ENCODE measurements around the gene TMEM161B.

The TMEM161B gene

DNA sequence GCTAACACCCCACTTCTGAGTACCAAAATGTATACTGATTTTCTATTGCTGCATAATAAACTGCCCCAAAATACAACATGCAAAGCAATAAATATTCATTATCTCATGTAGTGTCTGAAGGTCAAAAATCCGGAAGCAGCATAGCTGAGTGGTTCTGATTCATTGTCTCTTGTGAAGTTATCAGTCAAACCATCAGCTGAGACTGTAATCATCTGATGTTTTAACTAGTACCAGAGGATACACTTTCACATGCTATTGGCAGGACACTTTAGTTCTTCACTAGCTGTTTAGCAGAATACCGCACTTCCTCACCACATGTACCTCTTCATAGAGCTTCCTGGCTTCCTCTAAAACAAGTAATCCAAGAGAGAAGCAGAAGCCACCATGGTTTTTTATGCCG lies 12.7 kb upstream of the TMEM161B start:
- H3K27ac ChIP-seq (replicated peaks), result no peak overlapping the region
- no peak for DNase-seq (ENCODE audit: low read depth in 1 of 2, low spot score in 1 of 2)
- no peaks in the 10 kb centered on the region for H3K27me3 ChIP-seq (ENCODE audit: insufficient read depth, poor library complexity, severe bottlenecking)
- no peak overlapping the region for H3K4me3 ChIP-seq (replicated peaks; ENCODE audit: insufficient read depth, low read length)
- TF ChIP-seq POLR2AphosphoS5 (IDR thresholded peaks at IDR 0.05; ENCODE audit: low read depth) (no peak), SPI1 (IDR thresholded peaks at IDR 0.05; ENCODE audit: borderline replicate concordance, low read depth) (no peak), GABPA (IDR thresholded peaks at IDR 0.05; ENCODE audit: low read depth) (no peak)
- TF ChIP-seq, protein P1, sequence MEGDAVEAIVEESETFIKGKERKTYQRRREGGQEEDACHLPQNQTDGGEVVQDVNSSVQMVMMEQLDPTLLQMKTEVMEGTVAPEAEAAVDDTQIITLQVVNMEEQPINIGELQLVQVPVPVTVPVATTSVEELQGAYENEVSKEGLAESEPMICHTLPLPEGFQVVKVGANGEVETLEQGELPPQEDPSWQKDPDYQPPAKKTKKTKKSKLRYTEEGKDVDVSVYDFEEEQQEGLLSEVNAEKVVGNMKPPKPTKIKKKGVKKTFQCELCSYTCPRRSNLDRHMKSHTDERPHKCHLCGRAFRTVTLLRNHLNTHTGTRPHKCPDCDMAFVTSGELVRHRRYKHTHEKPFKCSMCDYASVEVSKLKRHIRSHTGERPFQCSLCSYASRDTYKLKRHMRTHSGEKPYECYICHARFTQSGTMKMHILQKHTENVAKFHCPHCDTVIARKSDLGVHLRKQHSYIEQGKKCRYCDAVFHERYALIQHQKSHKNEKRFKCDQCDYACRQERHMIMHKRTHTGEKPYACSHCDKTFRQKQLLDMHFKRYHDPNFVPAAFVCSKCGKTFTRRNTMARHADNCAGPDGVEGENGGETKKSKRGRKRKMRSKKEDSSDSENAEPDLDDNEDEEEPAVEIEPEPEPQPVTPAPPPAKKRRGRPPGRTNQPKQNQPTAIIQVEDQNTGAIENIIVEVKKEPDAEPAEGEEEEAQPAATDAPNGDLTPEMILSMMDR (IDR thresholded peaks at IDR 0.05; ENCODE audit: insufficient read depth, low read length), result no peak
- TF ChIP-seq, protein P2, sequence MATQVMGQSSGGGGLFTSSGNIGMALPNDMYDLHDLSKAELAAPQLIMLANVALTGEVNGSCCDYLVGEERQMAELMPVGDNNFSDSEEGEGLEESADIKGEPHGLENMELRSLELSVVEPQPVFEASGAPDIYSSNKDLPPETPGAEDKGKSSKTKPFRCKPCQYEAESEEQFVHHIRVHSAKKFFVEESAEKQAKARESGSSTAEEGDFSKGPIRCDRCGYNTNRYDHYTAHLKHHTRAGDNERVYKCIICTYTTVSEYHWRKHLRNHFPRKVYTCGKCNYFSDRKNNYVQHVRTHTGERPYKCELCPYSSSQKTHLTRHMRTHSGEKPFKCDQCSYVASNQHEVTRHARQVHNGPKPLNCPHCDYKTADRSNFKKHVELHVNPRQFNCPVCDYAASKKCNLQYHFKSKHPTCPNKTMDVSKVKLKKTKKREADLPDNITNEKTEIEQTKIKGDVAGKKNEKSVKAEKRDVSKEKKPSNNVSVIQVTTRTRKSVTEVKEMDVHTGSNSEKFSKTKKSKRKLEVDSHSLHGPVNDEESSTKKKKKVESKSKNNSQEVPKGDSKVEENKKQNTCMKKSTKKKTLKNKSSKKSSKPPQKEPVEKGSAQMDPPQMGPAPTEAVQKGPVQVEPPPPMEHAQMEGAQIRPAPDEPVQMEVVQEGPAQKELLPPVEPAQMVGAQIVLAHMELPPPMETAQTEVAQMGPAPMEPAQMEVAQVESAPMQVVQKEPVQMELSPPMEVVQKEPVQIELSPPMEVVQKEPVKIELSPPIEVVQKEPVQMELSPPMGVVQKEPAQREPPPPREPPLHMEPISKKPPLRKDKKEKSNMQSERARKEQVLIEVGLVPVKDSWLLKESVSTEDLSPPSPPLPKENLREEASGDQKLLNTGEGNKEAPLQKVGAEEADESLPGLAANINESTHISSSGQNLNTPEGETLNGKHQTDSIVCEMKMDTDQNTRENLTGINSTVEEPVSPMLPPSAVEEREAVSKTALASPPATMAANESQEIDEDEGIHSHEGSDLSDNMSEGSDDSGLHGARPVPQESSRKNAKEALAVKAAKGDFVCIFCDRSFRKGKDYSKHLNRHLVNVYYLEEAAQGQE (IDR thresholded peaks at IDR 0.05; ENCODE audit: insufficient replicate concordance, low read depth), result no peak

DNA sequence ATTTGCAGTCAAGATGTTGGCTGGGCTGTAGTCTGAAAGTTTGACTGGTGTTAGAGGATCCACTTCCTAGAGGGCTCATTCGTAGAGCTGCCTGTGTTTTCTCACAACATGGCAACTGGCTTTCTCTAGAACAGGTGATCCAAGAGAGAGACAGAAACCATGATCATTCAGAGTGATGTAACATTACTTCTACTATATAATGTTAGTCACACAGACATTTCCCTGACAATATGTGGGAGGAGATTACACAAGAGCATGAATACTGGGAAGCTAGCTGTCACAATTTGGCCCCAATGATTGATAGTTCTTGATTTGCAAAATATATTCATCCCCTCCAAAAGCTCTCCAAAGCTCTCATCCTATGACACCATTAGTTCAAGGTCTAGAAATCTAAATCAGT lies 10.9 kb upstream of the TMEM161B start:
- H3K27ac ChIP-seq (replicated peaks), result no peak overlapping the region
- no peak for DNase-seq (ENCODE audit: low read depth in 1 of 2, low spot score in 1 of 2)
- TF ChIP-seq, protein P1 (IDR thresholded peaks at IDR 0.05; ENCODE audit: insufficient read depth, low read length), result no peak
- TF ChIP-seq POLR2AphosphoS5 (IDR thresholded peaks at IDR 0.05; ENCODE audit: low read depth) (no peak), SPI1 (IDR thresholded peaks at IDR 0.05; ENCODE audit: borderline replicate concordance, low read depth) (no peak), GABPA (IDR thresholded peaks at IDR 0.05; ENCODE audit: low read depth) (no peak)
- TF ChIP-seq, protein P2 (IDR thresholded peaks at IDR 0.05; ENCODE audit: insufficient replicate concordance, low read depth), result no peak
- H3K27me3 ChIP-seq (ENCODE audit: insufficient read depth, poor library complexity, severe bottlenecking), result no peaks in the 10 kb centered on the region
- no peak overlapping the region for H3K4me3 ChIP-seq (replicated peaks; ENCODE audit: insufficient read depth, low read length)

DNA sequence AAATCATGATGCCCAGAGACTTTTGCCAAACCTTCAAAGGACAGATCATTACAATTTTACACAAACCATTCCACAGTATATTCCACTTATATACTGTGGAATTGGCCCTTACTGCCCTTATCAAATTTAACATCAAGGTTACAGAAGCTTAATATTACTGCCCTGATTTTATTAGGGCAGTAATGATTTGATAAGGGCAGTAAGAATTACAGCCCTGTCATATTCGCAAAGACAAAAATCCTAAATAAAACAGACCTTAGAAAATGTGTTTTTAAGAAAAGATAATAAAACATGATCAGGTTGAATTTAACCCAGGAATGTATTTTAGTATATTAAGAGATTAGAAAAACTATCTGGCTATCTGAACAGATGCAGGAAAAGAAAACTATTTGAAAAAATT lies 7.7 kb upstream of the TMEM161B start:
- H3K27me3 ChIP-seq (ENCODE audit: insufficient read depth, poor library complexity, severe bottlenecking), result no peaks in the 10 kb centered on the region
- DNase-seq (ENCODE audit: low read depth in 1 of 2, low spot score in 1 of 2), result no peak
- TF ChIP-seq SPI1 (IDR thresholded peaks at IDR 0.05; ENCODE audit: borderline replicate concordance, low read depth) (no peak), GABPA (IDR thresholded peaks at IDR 0.05; ENCODE audit: low read depth) (no peak), POLR2AphosphoS5 (IDR thresholded peaks at IDR 0.05; ENCODE audit: low read depth) (no peak)
- TF ChIP-seq, protein P1 (IDR thresholded peaks at IDR 0.05; ENCODE audit: insufficient read depth, low read length), result no peak
- TF ChIP-seq, protein P2 (IDR thresholded peaks at IDR 0.05; ENCODE audit: insufficient replicate concordance, low read depth), result no peak
- H3K27ac ChIP-seq (replicated peaks), result no peak overlapping the region
- no peak overlapping the region for H3K4me3 ChIP-seq (replicated peaks; ENCODE audit: insufficient read depth, low read length)

All from HL-60 (cell line).